ENCODE results near the gene SYTL3.

DNA sequence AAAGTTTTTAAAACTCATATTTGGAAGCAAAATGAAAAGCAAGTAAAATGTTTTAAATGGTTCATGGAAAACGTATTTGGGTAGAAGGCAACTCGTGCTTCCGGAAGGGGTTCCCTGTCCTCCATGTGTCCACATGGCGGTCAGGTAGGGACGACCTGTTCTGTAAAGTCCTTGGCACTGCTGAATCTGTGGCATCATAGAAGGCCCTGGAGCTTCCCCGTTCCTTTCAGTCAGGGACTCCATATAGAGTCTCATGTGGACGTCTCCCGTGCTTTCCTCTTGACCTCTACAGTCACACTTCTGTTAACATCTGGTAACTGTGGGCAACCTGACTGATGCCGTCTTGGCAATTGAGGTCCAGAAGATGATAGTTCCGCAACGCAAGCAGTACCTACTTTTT is 16.7 kb upstream of the SYTL3 start:
- TF ChIP-seq, protein P1, sequence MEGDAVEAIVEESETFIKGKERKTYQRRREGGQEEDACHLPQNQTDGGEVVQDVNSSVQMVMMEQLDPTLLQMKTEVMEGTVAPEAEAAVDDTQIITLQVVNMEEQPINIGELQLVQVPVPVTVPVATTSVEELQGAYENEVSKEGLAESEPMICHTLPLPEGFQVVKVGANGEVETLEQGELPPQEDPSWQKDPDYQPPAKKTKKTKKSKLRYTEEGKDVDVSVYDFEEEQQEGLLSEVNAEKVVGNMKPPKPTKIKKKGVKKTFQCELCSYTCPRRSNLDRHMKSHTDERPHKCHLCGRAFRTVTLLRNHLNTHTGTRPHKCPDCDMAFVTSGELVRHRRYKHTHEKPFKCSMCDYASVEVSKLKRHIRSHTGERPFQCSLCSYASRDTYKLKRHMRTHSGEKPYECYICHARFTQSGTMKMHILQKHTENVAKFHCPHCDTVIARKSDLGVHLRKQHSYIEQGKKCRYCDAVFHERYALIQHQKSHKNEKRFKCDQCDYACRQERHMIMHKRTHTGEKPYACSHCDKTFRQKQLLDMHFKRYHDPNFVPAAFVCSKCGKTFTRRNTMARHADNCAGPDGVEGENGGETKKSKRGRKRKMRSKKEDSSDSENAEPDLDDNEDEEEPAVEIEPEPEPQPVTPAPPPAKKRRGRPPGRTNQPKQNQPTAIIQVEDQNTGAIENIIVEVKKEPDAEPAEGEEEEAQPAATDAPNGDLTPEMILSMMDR (IDR thresholded peaks at IDR 0.05; ENCODE audit: low read depth, low read length, poor library complexity, severe bottlenecking) = no peak
- no peak for TF ChIP-seq EZH2phosphoT487 (IDR thresholded peaks at IDR 0.05; ENCODE audit: borderline replicate concordance, low read length)

All from DOHH2 (cell line).